Measurements from ENCODE around the gene TNFRSF11A. TPM values are rescaled to one million over a fixed set of nuclear protein-coding genes. Genes with fewer than 3 reads are reported as not detected.
A peak's percentile ranks its signal among the peaks of the same experiment; 100 is the strongest.

Gene TNFRSF11A
- 1 to 10 TPM in 3 of 4 donors, not detected in 1; 1.4 to 3.2 (median 1.8) TPM for total RNA-seq

DNA sequence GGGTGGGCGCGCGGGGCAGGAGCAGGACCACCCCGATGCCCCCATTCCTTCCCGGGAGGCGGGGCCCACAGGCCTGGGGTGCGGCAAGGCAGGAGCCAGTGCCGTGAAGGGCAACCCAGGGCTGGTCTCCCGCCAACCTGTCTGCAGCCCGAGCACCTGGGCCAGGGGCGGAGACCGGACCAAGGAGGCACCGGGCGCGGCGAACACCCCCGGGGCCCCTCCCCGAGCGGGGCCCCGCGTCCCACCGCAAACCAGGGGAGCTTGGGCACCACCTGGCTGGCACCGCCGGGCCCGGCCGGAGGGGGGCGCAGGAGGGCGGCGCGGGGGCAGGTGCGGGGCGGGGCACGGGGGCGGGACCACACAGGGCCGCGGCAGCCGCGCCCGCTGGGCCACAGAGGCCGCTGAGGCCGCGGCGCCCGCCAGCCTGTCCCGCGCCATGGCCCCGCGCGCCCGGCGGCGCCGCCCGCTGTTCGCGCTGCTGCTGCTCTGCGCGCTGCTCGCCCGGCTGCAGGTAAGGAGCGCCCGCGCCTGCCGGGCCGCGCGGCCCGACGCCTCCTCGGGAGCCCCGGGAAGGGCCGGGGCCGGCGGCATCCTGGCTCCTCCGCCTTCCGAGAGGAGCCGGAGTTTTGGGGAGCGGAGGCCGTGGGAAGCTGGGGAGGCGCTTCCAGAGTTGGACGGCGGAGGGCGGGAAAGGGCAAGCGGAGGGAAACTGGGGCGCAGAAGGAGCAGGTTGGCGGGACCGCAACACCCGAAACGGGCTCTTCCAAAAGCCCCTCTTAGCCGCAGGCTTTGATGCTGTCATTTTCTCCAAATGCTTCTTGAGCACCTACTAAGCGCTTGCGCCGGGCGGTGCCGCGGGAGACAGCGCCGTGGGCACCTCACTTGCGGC is at the start of gene TNFRSF11A:
Gene TNFRSF11A (plus strand): TSS at position 394 of the 889 bp plus-strand sequence. CDS start 43 bp downstream, at position 437.
- Histone ChIP-seq H3K27me3 (peaks cover 63 to 80% (median 69%) of the 10 kb centered on the region in 3 donors), H3K9me3 (no peaks in the 10 kb centered on the region), H3K4me1 (peaks cover 15 to 24% of the 10 kb centered on the region in 2 donors), H3K27ac (no peak within 1 kb of the TSS), H3K4me3 (peak within 1 kb of the TSS; percentile 52 to 58 (median 54)), H3K36me3 (no peaks in the 10 kb centered on the region)
- TF ChIP-seq, protein P1, sequence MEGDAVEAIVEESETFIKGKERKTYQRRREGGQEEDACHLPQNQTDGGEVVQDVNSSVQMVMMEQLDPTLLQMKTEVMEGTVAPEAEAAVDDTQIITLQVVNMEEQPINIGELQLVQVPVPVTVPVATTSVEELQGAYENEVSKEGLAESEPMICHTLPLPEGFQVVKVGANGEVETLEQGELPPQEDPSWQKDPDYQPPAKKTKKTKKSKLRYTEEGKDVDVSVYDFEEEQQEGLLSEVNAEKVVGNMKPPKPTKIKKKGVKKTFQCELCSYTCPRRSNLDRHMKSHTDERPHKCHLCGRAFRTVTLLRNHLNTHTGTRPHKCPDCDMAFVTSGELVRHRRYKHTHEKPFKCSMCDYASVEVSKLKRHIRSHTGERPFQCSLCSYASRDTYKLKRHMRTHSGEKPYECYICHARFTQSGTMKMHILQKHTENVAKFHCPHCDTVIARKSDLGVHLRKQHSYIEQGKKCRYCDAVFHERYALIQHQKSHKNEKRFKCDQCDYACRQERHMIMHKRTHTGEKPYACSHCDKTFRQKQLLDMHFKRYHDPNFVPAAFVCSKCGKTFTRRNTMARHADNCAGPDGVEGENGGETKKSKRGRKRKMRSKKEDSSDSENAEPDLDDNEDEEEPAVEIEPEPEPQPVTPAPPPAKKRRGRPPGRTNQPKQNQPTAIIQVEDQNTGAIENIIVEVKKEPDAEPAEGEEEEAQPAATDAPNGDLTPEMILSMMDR (IDR thresholded peaks at IDR 0.05 in 4 of 5, conservative IDR thresholded peaks at IDR 0.05 in 1 of 5), result peak in 4 of 5 experiments; percentile 20 to 30 (median 24)
- TF ChIP-seq POLR2A (IDR thresholded peaks at IDR 0.05), result no peak
- ATAC-seq, result peak; percentile 38 to 64
- in situ Hi-C loops (cut with MboI; ENCODE audit: low sequenced_read_pairs in 4 of 4), result no loop called here
- no peak for DNase-seq
- intact Hi-C loops (cut with DNase I; ENCODE audit: low total_unique reads), result loop anchor here (2.0 kb wide), 1 partner anchor 260 kb away; no protein-coding TSS in a partner anchor

DNA sequence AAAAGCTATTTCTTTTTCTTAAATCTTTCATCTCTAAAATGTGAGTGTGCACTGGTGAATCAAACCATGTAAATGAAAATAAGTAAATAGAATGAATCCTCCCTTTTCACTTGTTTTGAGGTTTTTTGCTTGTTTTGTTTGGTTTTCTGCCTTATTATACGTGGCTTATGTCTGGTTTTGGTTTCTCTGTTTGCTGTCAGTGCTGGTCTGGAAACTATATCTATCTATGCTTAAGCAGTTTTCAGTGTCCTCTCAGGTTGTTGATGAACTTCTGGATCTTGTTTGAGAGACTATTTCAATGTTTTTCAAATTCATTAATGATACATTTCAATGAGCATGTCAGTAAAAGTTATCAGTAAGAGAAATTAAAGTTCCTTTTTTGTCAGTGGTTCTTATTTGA is 48.1 kb upstream of the TNFRSF11A start:
- in situ Hi-C loops (cut with MboI; ENCODE audit: low sequenced_read_pairs in 4 of 4), result loop anchor here in 1 of 4 donors (25.0 kb wide), 1 partner anchor 285 kb away; no protein-coding TSS in a partner anchor
- Histone ChIP-seq H3K4me3 (no peak overlapping the region), H3K27ac (no peak overlapping the region), H3K36me3 (peaks cover 0 to 5% of the 10 kb centered on the region in 2 donors), H3K9me3 (no peaks in the 10 kb centered on the region), H3K27me3 (no peaks in the 10 kb centered on the region), H3K4me1 (no peaks in the 10 kb centered on the region)
- DNase-seq, result no peak
- intact Hi-C loops (cut with DNase I; ENCODE audit: low total_unique reads), result no loop called here
- no peak for ATAC-seq
- no peak for TF ChIP-seq POLR2A (IDR thresholded peaks at IDR 0.05)
- TF ChIP-seq, protein P1 (IDR thresholded peaks at IDR 0.05 in 4 of 5, conservative IDR thresholded peaks at IDR 0.05 in 1 of 5), result no peak

DNA sequence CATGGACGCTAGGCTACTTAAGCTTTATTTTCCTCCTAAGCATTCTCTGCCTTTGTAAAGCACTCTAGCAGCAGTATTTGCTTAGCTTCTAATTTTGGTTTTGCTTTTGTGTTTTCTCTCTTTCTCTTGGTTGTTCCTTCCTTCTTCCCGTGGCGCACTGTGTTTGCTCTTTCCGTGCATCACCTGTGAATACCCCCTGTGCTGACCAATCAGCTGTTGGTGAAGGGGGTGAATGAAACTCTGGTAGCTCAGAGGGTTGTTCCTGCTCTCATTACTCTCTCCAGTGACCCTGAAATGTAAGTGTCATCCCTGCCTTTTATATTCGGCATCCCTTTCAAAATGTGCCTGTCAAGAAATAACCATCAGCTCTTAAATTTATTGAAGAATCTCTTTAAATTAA is 45.5 kb upstream of the TNFRSF11A start:
- Histone ChIP-seq H3K4me3 (no peak overlapping the region), H3K27ac (no peak overlapping the region), H3K9me3 (no peaks in the 10 kb centered on the region), H3K36me3 (peaks cover 0 to 5% of the 10 kb centered on the region in 2 donors), H3K4me1 (peaks cover 2 to 11% of the 10 kb centered on the region in 2 donors), H3K27me3 (no peaks in the 10 kb centered on the region)
- no peak for ATAC-seq
- in situ Hi-C loops (cut with MboI; ENCODE audit: low sequenced_read_pairs in 4 of 4) (loop anchor here in 1 of 4 donors (25.0 kb wide), 1 partner anchor 283 kb away; no protein-coding TSS in a partner anchor), intact Hi-C loops (cut with DNase I; ENCODE audit: low total_unique reads) (no loop called here)
- TF ChIP-seq POLR2A (IDR thresholded peaks at IDR 0.05), result no peak
- TF ChIP-seq, protein P1 (IDR thresholded peaks at IDR 0.05 in 4 of 5, conservative IDR thresholded peaks at IDR 0.05 in 1 of 5), result no peak
- no peak for DNase-seq

DNA sequence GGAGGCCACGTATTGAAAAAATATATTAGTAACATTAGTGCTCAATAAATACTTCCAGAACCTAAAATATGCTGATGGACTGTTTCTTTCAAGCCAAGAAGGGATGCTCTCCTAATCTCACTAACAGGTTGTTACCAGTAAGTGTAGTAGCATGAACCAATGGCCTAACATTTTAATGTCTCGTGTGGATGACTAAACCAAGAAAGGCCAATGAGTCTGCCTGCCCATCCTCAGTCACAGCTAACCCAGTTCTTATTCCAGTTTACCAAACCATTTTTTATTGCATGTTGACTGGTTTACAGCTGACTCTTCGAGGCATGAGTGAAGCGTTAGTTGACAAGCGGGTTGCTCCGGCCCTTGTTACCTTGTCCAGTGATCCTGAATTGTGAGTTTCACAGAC is 45.1 kb upstream of the TNFRSF11A start:
- DNase-seq, result no peak
- Histone ChIP-seq H3K27ac (no peak overlapping the region), H3K4me3 (no peak overlapping the region), H3K27me3 (no peaks in the 10 kb centered on the region), H3K9me3 (no peaks in the 10 kb centered on the region), H3K4me1 (peaks cover 5 to 11% of the 10 kb centered on the region in 2 donors), H3K36me3 (peaks cover 0 to 4% of the 10 kb centered on the region in 2 donors)
- in situ Hi-C loops (cut with MboI; ENCODE audit: low sequenced_read_pairs in 4 of 4), result loop anchor here in 1 of 4 donors (25.0 kb wide), 1 partner anchor 282 kb away; no protein-coding TSS in a partner anchor
- no peak for TF ChIP-seq POLR2A (IDR thresholded peaks at IDR 0.05)
- TF ChIP-seq, protein P1 (IDR thresholded peaks at IDR 0.05 in 4 of 5, conservative IDR thresholded peaks at IDR 0.05 in 1 of 5), result no peak
- ATAC-seq, result no peak
- intact Hi-C loops (cut with DNase I; ENCODE audit: low total_unique reads), result no loop called here

Measured in gastrocnemius medialis (tissue), 4 donors.